Adrenal gland (tissue), 12 donors: Measurements from ENCODE around the gene PPP2R5C. TPM values are rescaled to one million over a fixed set of nuclear protein-coding genes. Genes with fewer than 3 reads are reported as not detected.
A peak's percentile ranks its signal among the peaks of the same experiment; 100 is the strongest.

Source experiments
- DNase-seq, 7 donors: peaks; one replicate each; pipeline ENCODE4 v3.0.0-alpha.2; 2019 to 2020
- H3K27ac ChIP-seq, 5 donors: fragments of 200-600 bp; sonication (generic) in 4 of 5; 1 replicate in 3 of 5; 2 replicates in 2 of 5; pipeline versions ENCODE4 v1.5.1 to v1.8.0; 2016 to 2020; ENCODE audit warnings: mild to moderate bottlenecking in 1 of 5
- H3K27me3 ChIP-seq: fragments of 200-600 bp; 2 replicates; pipeline ENCODE4 v1.8.0; 2021
- H3K36me3 ChIP-seq, 2 donors: fragments of 200-600 bp; replicated peaks in 1 of 2; 1 replicate in 1 of 2; 2 replicates in 1 of 2; pipeline versions ENCODE4 v1.5.1 to v1.8.0; 2018 to 2022
- H3K4me1 ChIP-seq, 2 donors: fragments of 200-600 bp; replicated peaks in 1 of 2; 1 replicate in 1 of 2; 2 replicates in 1 of 2; pipeline versions ENCODE4 v1.5.1 to v1.8.0; 2018 to 2021
- H3K4me3 ChIP-seq, 4 donors: fragments of 200-600 bp; sonication (generic) in 3 of 4; one replicate each; pipeline ENCODE4 v1.5.1; 2016 to 2018
- H3K9me3 ChIP-seq, 3 donors: fragments of 200-600 bp; sonication (generic) in 1 of 3; replicated peaks in 1 of 3; 1 replicate in 2 of 3; 2 replicates in 1 of 3; pipeline versions ENCODE4 v1.5.1 to v1.8.0; 2016 to 2021
- POLR2A ChIP-seq, 2 donors: fragments of 450-650 bp; IDR thresholded peaks; one replicate each; pipeline ENCODE4 v1.6.1; 2017; ENCODE audit warnings: antibody characterized with exemption in 2 of 2, mild to moderate bottlenecking in 2 of 2, moderate library complexity in 1 of 2
- WGBS, 4 donors: extraction: QIAGEN DNeasy Blood & Tissue Kit in 2 of 4; methylation state at CpG; one replicate each; pipeline versions ENCODE4 v1.1.5 to v1.1.7; 2013 to 2017; 5-methylcytosine and 5-hydroxymethylcytosine counted together
- intact Hi-C, 2 donors: fragments of 100-400 bp; cut with DNase I; formaldehyde crosslinking; loops; one replicate each; pipeline versions ENCODE4 v1.14.1 to v1.15.0; 2022 to 2023
- polyA plus RNA-seq, 3 donors: library from polyadenylated mRNA; stranded (reverse); fragments of 200-250 nt in 2 of 3; fragments of 350-450 nt in 1 of 3; fragmentation: Illumina TruSeq in 1 of 3; extraction: RNeasy Lipid Tissue Mini Kit (QIAGEN cat#74804) in 1 of 3; gene quantifications; one replicate each; pipeline ENCODE4 v1.2.3, GENCODE V29; 2013 to 2014
- total RNA-seq, 9 donors: library from RNA; depleted of rRNA in 4 of 9; stranded (reverse); fragments of >200 nt in 4 of 9; fragments of 120-200 nt in 1 of 9; fragmentation: NEBNext Ultra II Directional in 1 of 9; extraction: Animal tissue kit (Norgen Biotek cat#: 25700) in 1 of 9; gene quantifications; one replicate each; pipeline versions ENCODE4 v1.1.0 to v1.2.4, GENCODE V29; 2013 to 2023
- TF ChIP-seq, protein P1 (sequence below), 6 experiments: fragments of 450-650 bp in 4 of 6; fragments of 200-600 bp in 2 of 6; sonication (generic) in 1 of 6; IDR thresholded peaks; 1 replicate in 5 of 6; 2 replicates in 1 of 6; pipeline versions ENCODE4 v1.5.1 to v1.8.0; 2016 to 2021; ENCODE audit warnings: antibody characterized with exemption in 6 of 6, mild to moderate bottlenecking in 2 of 6, moderate library complexity in 1 of 6
- donor health status: healthy with polysubstance abuse.
- donor health status: Bipolar disorder and iron deficiency.
- donor health status: DM: yes; HTN: yes; CAD: no.
- donor health status: DM: no; HTN: no; CAD: no.
- donor health status: DM: no; HTN: no; CAD: no.
- donor health status: DM: yes; HTN: yes; CAD: no.

The PPP2R5C gene
- total and polyA plus RNA-seq, 12 donors: 66.5 to 216 (median 134) TPM

DNA sequence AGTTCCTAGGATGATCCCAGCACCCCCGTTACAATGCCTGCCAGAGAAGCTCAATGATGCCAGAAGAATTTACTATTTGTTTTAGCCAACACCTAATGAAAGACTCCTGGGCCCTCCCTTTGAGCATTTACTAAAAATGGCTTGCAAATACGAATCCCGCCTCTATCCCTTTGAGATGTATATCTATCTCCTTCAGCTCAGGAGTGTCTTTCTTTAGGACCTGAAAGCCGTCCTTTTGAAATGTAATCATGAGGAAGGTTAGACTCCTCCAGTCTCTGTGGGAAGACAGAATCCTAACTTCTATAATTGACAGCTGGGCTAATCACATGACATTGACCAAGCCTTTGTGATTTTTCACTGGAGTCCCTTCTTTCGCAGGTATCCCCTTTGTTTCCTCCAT, 183.7 kb downstream of the PPP2R5C start:
- peaks cover 16 to 19% of the 10 kb centered on the region in 2 donors for H3K4me1 ChIP-seq
- H3K27me3 ChIP-seq: no peaks in the 10 kb centered on the region
- peak in 2 of 7 donors; percentile 5 to 9 for DNase-seq
- no peaks in the 10 kb centered on the region for H3K36me3 ChIP-seq
- TF ChIP-seq, protein P1, sequence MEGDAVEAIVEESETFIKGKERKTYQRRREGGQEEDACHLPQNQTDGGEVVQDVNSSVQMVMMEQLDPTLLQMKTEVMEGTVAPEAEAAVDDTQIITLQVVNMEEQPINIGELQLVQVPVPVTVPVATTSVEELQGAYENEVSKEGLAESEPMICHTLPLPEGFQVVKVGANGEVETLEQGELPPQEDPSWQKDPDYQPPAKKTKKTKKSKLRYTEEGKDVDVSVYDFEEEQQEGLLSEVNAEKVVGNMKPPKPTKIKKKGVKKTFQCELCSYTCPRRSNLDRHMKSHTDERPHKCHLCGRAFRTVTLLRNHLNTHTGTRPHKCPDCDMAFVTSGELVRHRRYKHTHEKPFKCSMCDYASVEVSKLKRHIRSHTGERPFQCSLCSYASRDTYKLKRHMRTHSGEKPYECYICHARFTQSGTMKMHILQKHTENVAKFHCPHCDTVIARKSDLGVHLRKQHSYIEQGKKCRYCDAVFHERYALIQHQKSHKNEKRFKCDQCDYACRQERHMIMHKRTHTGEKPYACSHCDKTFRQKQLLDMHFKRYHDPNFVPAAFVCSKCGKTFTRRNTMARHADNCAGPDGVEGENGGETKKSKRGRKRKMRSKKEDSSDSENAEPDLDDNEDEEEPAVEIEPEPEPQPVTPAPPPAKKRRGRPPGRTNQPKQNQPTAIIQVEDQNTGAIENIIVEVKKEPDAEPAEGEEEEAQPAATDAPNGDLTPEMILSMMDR (IDR thresholded peaks at IDR 0.05): no peak
- no peak for TF ChIP-seq POLR2A (IDR thresholded peaks at IDR 0.05)
- H3K27ac ChIP-seq: no peak overlapping the region
- H3K9me3 ChIP-seq: no peaks in the 10 kb centered on the region
- H3K4me3 ChIP-seq: no peak overlapping the region
- intact Hi-C loops: no loop called here
- 20 to 47% (median 25%) methylated on average over 5 of the region's 5 CpGs for WGBS, 4 donors

DNA sequence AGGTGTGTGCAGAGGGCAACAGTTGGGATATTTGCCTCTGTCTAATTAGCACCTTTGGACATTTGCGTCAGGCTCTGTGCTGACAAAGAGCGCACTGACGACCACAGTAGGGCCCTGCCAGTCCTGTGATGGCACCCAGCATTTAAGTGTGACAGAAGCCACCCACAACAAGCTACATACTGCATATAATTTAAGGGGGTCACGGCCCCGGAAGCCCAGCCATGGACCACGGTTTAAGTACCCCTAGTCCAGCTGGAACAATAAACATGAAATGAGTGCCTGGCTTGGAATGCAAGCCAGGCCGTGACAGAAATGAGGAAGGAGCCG, 186.0 kb downstream of the PPP2R5C start:
- Histone ChIP-seq H3K36me3 (no peaks in the 10 kb centered on the region), H3K27ac (peak overlapping the region; percentile 71 to 98 (median 97)), H3K27me3 (no peaks in the 10 kb centered on the region), H3K9me3 (no peaks in the 10 kb centered on the region), H3K4me1 (peaks cover 16 to 21% of the 10 kb centered on the region in 2 donors), H3K4me3 (peak overlapping the region in 3 of 4 donors; percentile 29 to 87 (median 72))
- no peak for DNase-seq
- no peak for TF ChIP-seq POLR2A (IDR thresholded peaks at IDR 0.05)
- TF ChIP-seq, protein P1 (IDR thresholded peaks at IDR 0.05): no peak
- 5 to 15% (median 10%) methylated on average over 8 of the region's 8 CpGs for WGBS, 4 donors
- intact Hi-C loops: no loop called here

DNA sequence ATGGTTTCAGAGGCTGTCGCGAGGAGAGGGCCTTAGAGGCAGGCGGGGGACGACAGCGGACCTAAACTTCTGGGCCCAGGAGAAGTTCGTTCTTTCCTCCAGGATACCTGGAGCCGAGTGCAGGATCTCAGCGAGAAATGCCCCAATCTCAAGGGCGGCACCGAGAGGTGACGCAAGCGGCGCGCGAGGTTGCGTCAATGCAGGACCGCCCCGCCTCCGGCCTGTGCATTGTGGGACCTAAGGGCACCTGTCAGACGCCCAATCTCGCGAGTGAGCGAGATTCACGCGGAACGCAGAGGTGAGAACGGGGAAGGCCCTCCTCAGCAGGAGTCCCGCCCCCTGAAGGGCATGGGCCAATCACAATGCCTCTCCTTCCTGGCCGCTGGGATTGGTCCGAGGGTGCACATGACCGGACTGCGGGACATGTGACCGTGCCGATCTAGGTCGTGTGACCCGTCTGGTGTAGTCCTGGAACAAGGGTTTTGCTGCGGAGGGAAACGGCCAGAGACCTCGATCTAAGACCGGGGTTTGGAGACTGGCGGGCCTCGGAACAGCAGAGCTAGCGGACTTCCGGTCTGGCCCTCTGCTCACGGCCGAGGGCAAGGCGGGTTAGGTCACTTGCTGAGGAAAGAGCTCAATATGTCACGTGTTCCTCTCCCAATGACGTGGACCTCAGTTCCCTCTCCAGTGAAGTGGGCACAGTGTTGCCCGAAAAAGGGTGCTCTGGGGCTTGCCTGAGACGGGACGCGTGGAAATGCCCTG, 186.6 kb downstream of the PPP2R5C start:
- H3K4me1 ChIP-seq: peaks cover 16 to 21% of the 10 kb centered on the region in 2 donors
- peak overlapping the region; percentile 59 to 95 (median 68) for H3K4me3 ChIP-seq
- H3K27ac ChIP-seq: peak overlapping the region; percentile 71 to 98 (median 97)
- H3K36me3 ChIP-seq: no peaks in the 10 kb centered on the region
- intact Hi-C loops: no loop called here
- H3K27me3 ChIP-seq: no peaks in the 10 kb centered on the region
- TF ChIP-seq, protein P1 (IDR thresholded peaks at IDR 0.05): peak in 1 of 6 experiments; percentile 6
- peak; percentile 94 to 96 for TF ChIP-seq POLR2A (IDR thresholded peaks at IDR 0.05)
- 0 to 1% (median 0%) methylated on average over 21 to 53 of the region's 53 CpGs for WGBS, 4 donors
- no peaks in the 10 kb centered on the region for H3K9me3 ChIP-seq
- DNase-seq: peak; percentile 100

DNA sequence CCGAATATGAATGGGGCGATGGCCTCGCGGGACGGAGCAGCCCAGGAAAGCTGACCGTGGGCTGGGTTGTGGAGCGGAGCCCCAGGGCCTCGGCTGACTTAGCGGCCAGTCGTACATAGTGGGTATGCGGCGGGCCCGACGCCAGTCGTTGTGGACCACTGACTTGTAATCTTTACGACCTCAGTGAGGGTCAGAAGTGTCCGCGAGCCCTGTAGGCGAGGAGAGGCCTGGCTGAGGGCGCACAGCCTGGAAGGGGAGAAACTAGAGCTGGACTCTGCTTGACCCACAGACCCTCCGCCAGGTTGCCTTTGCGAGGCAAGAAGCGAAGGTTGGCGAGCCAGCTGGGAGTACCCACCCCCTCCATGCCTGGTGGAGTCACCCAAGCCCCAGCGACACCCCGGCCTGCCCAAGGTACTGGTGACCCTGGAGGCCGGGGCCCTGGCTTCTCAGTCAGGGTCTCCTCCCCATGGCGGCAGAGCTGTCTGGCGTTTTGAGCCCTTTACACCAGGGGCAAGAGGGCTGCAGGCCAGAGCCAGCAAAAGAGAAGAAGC, 187.2 kb downstream of the PPP2R5C start:
- intact Hi-C loops: no loop called here
- H3K27me3 ChIP-seq: no peaks in the 10 kb centered on the region
- peak overlapping the region; percentile 57 to 98 (median 97) for H3K27ac ChIP-seq
- H3K9me3 ChIP-seq: no peaks in the 10 kb centered on the region
- no peaks in the 10 kb centered on the region for H3K36me3 ChIP-seq
- DNase-seq: peak in 4 of 7 donors; percentile 46 to 56 (median 49)
- WGBS, 4 donors: 3 to 8% (median 4%) methylated on average over 9 to 29 of the region's 29 CpGs
- TF ChIP-seq POLR2A (IDR thresholded peaks at IDR 0.05): no peak
- TF ChIP-seq, protein P1 (IDR thresholded peaks at IDR 0.05): peak in 1 of 6 experiments; percentile 12
- H3K4me1 ChIP-seq: peaks cover 16 to 21% of the 10 kb centered on the region in 2 donors
- peak overlapping the region; percentile 59 to 95 (median 68) for H3K4me3 ChIP-seq
